Measurements from ENCODE around the gene ZNF557.
"Not testable (repeated sequence)": the region's sequence is repeated elsewhere in the genome, so short reads cannot be mapped to it uniquely, and the experiment has no call there.

DNA sequence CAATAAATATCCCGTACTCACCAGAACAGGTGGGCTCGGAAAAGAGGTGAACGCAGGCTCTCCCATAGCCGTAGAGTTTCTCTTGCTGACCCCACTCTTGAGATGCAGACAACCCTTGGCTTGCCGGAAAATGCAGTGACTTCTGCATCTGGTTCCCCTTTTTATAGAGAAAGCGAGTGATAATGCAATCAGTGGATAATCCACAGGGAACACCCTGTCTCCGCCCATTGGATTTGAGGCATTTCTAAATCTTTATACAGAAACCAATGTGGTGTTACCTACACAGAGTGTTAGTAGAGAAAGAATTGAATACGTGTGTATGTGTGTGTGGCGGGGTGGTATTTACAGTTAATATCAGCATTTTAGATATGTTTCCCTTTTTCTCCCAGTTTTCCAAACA is 29.4 kb upstream of the ZNF557 start, which contains the start of gene MBD3L4:
- TF ChIP-seq, protein P1, sequence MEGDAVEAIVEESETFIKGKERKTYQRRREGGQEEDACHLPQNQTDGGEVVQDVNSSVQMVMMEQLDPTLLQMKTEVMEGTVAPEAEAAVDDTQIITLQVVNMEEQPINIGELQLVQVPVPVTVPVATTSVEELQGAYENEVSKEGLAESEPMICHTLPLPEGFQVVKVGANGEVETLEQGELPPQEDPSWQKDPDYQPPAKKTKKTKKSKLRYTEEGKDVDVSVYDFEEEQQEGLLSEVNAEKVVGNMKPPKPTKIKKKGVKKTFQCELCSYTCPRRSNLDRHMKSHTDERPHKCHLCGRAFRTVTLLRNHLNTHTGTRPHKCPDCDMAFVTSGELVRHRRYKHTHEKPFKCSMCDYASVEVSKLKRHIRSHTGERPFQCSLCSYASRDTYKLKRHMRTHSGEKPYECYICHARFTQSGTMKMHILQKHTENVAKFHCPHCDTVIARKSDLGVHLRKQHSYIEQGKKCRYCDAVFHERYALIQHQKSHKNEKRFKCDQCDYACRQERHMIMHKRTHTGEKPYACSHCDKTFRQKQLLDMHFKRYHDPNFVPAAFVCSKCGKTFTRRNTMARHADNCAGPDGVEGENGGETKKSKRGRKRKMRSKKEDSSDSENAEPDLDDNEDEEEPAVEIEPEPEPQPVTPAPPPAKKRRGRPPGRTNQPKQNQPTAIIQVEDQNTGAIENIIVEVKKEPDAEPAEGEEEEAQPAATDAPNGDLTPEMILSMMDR (IDR thresholded peaks at IDR 0.05) = not testable (repeated sequence)
- not testable (repeated sequence) for TF ChIP-seq POLR2A (IDR thresholded peaks at IDR 0.05)

Measured in uterus (tissue), 2 donors.